GM13977 (cell line): Measurements from ENCODE around the gene SESN1.

Experiments
- DNase-seq: peaks from one replicate; pipeline ENCODE4 v3.0.0; 2012; ENCODE audit warnings: low spot score
- CTCF ChIP-seq: IDR thresholded peaks from 2 replicates; pipeline ENCODE4 v1.5.1; 2012; ENCODE audit warnings: mild to moderate bottlenecking, control low read depth; ENCODE audit not compliant: insufficient read depth; ENCODE audit errors: extremely low read depth, missing control alignments
- in situ Hi-C: fragments of 300-500 bp; cut with MboI; formaldehyde crosslinking; loops from one replicate; pipeline ENCODE4 v1.12.0; 2022; ENCODE audit warnings: low sequenced_read_pairs, low pct_unique_long_range_greater_than_20kb, mixed read lengths, inconsistent platforms; ENCODE audit not compliant: unreplicated experiment

Gene SESN1

GRCh38 chr6:109034526-109034925 is 60.1 kb downstream of the SESN1 start:
- no peak for TF ChIP-seq CTCF
- no peak for DNase-seq
- in situ Hi-C loops = no loop called here

GRCh38 chr6:109033655-109034054 is 61.0 kb downstream of the SESN1 start:
- no peak for TF ChIP-seq CTCF
- DNase-seq = no peak
- in situ Hi-C loops = no loop called here

- in situ Hi-C loops = no loop called here
- no peak for TF ChIP-seq CTCF
- no peak for DNase-seq
Measured at GRCh38 chr6:109031416-109031815, 63.2 kb downstream of the SESN1 start.

- in situ Hi-C loops = no loop called here
- no peak for TF ChIP-seq CTCF
- no peak for DNase-seq
Measured at GRCh38 chr6:109029313-109029712, 65.3 kb downstream of the SESN1 start.

GRCh38 chr6:109028439-109028838 is 66.2 kb downstream of the SESN1 start:
- no peak for TF ChIP-seq CTCF
- in situ Hi-C loops = no loop called here
- no peak for DNase-seq

GRCh38 chr6:109027964-109028363 is 66.7 kb downstream of the SESN1 start:
- in situ Hi-C loops = no loop called here
- no peak for DNase-seq
- no peak for TF ChIP-seq CTCF

- in situ Hi-C loops = no loop called here
- no peak for TF ChIP-seq CTCF
Measured at GRCh38 chr6:109025639-109026038, 69.0 kb downstream of the SESN1 start.

More at GRCh38 chr6:109025639-109026038, 69.0 kb downstream of the SESN1 start:
- no peak for DNase-seq
